Measurements from ENCODE around the gene ESRRG. TPM values are rescaled to one million over a fixed set of nuclear protein-coding genes. Genes with fewer than 3 reads are reported as not detected.

Gene ESRRG
- total and polyA plus RNA-seq, 2 of the 8 experiments (the other 6 are each of a cell fraction or from before 2014, with no cell fraction given): 0.59 to 1.4 TPM

DNA sequence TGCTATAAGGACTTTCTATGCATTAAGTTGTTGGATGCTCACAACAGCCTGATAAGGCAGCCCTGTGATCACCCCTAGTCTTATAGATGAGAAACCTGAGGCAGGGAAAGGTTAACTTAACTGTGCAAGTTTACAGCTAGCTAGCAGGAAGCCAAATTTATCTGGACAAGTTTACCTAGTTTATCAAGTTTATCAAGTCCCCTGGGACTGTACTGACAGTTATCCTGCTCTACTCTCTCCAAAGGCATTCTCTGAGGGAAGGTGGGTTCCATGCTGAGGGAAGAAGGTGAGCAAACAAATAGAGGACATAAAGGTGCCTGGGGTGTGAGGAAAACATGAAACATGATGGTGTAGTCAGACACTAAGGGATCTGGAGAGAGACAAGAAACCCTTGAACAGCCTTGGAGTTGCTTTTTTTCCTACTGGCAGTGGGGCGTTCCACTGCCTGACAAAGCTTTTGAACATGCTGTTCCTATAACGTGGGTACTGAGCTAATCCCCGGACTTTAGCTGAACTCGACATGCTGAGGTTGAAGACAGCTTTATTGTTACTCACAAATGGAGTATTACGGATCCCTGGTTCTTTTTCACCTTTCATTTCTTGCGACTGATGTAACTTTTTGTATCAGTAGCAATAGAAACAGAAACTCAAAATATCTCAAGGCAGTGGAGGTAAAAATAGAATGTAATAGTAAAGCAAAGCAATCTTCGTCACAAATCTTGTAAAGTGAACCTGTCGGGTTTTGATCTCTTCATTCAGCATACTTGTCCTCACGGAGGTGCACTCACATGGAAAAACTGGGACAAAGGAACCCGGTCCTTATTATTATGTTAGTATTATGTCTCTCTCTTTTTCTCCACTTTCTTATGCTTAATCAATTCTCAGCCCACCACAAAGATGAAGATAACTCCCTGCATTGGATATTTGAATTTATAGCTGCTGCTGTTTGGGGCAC, 42.4 kb upstream of the ESRRG start:
- Histone ChIP-seq H2BK12ac (ENCODE audit: low read depth, low read length) (peak overlapping the region; percentile 1; the same call in 1 of the 2 replicates), H3K23me2 (ENCODE audit: low read depth, low read length) (no peaks in the 10 kb centered on the region), H2BK5ac (ENCODE audit: low read depth, low read length) (no peak overlapping the region), H2BK20ac (ENCODE audit: low read length) (peak overlapping the region; percentile 3; the same call in 1 of the 2 replicates), H3K14ac (ENCODE audit: insufficient read length) (no peak overlapping the region), H4K8ac (ENCODE audit: extremely low read depth, insufficient read depth, low read length) (no peak overlapping the region), H3K9ac (replicated peaks in 1 of 4; ENCODE audit: extremely low read depth in 1 of 4, low read depth in 3 of 4, low read length in 3 of 4) (no peak overlapping the region), H4K20me1 (replicated peaks in 1 of 2; ENCODE audit: control insufficient read depth in 1 of 2, insufficient read depth in 2 of 2, low read length in 2 of 2) (no peaks in the 10 kb centered on the region), H3K23ac (ENCODE audit: insufficient read length) (no peak overlapping the region), H3K79me1 (ENCODE audit: low read depth, low read length) (no peaks in the 10 kb centered on the region), H3K9me3 (ENCODE audit: insufficient read depth in 2 of 2, low read depth in 1 of 2, low read length in 1 of 2) (no peaks in the 10 kb centered on the region), H3K27ac (ENCODE audit: low read depth, low read length) (no peak overlapping the region), H3K4me2 (ENCODE audit: insufficient read depth in 1 of 2, low read depth in 2 of 2, low read length in 2 of 2) (no peak overlapping the region), H3K36me3 (ENCODE audit: control insufficient read depth in 2 of 4, insufficient read depth in 4 of 4, low read length in 3 of 4) (no peaks in the 10 kb centered on the region), H3K4me1 (replicated peaks in 1 of 4; ENCODE audit: control insufficient read depth in 3 of 4, insufficient read depth in 4 of 4, low read length in 3 of 4) (no peaks in the 10 kb centered on the region), H4K5ac (ENCODE audit: insufficient read length, low read depth, low read length) (no peak overlapping the region), H2AFZ (ENCODE audit: low read length) (peak overlapping the region; percentile 68), H3K56ac (replicated peaks; ENCODE audit: insufficient read length, low read depth, low read length) (no peak overlapping the region), H3K27me3 (replicated peaks in 1 of 4; ENCODE audit: control insufficient read depth in 3 of 4, extremely low read depth in 1 of 4, insufficient read depth in 3 of 4, low read length in 3 of 4) (no peaks in the 10 kb centered on the region), H2BK15ac (ENCODE audit: low read length) (no peak overlapping the region), H3K4me3 (ENCODE audit: extremely low read depth in 1 of 4, insufficient read depth in 2 of 4, low read depth in 3 of 4, low read length in 4 of 4) (no peak overlapping the region), H2AK5ac (ENCODE audit: low read depth, low read length) (no peak overlapping the region), H2BK120ac (replicated peaks; ENCODE audit: low read depth, low read length) (no peak overlapping the region), H3K4ac (replicated peaks; ENCODE audit: insufficient read length, low read depth, low read length) (no peak overlapping the region), H3K18ac (ENCODE audit: extremely low read depth, low read length) (0 out of 2 replicates have a peak overlapping the region, but pooled peaks have one; percentile 1), H3K79me2 (ENCODE audit: control insufficient read depth in 1 of 2, insufficient read depth in 2 of 2, low read length in 2 of 2) (no peaks in the 10 kb centered on the region), H4K91ac (replicated peaks; ENCODE audit: insufficient read length, low read length) (no peak overlapping the region)
- POLR2A ChIA-PET (ENCODE audit: partially characterized antibody): no interaction called here
- DNase-seq (ENCODE audit: low read depth in 1 of 2, low spot score in 2 of 2) (no peak), FAIRE-seq (no peak)
- WGBS, 2 experiments (ENCODE audit: extremely low coverage in 1 of 2, insufficient coverage in 1 of 2, insufficient read length in 1 of 2, insufficient replicate concordance in 2 of 2, low coverage in 1 of 2, low lambda C conversion rate in 2 of 2, missing lambda C conversion rate in 1 of 2): 87% methylated on average over 10 of the region's 10 CpGs; no CpG with 5 or more reads in 1 of the 2 experiments
- CTCF ChIA-PET (ENCODE audit: partially characterized antibody): interaction anchor here (0.6 kb wide), 1 partner anchor 887 kb away, joined by 3 read pairs; no protein-coding TSS in a partner anchor
- TF ChIP-seq BRCA1 (IDR thresholded peaks at IDR 0.05; ENCODE audit: low read depth, low read length) (no peak), POLR2A (IDR thresholded peaks at IDR 0.05; ENCODE audit: control extremely low read depth in 1 of 2, low read depth in 2 of 2, low read length in 2 of 2) (no peak), CHD1 (IDR thresholded peaks at IDR 0.05; ENCODE audit: low read depth, low read length) (no peak), TBP (IDR thresholded peaks at IDR 0.05; ENCODE audit: low read depth, low read length) (no peak), JUND (IDR thresholded peaks at IDR 0.05; ENCODE audit: low read length) (no peak), FOSL1 (IDR thresholded peaks at IDR 0.05; ENCODE audit: insufficient read depth, low read depth, low read length) (no peak), ZNF274 (IDR thresholded peaks at IDR 0.05; ENCODE audit: borderline replicate concordance, extremely low read depth, low read length) (no peak), CREB1 (IDR thresholded peaks at IDR 0.05) (no peak), RXRA (IDR thresholded peaks at IDR 0.05; ENCODE audit: insufficient read depth, low read depth, low read length) (no peak), SUZ12 (IDR thresholded peaks at IDR 0.05; ENCODE audit: low read length) (no peak), SIX5 (IDR thresholded peaks at IDR 0.05; ENCODE audit: low read depth, low read length) (no peak)
- TF ChIP-seq, protein P1, sequence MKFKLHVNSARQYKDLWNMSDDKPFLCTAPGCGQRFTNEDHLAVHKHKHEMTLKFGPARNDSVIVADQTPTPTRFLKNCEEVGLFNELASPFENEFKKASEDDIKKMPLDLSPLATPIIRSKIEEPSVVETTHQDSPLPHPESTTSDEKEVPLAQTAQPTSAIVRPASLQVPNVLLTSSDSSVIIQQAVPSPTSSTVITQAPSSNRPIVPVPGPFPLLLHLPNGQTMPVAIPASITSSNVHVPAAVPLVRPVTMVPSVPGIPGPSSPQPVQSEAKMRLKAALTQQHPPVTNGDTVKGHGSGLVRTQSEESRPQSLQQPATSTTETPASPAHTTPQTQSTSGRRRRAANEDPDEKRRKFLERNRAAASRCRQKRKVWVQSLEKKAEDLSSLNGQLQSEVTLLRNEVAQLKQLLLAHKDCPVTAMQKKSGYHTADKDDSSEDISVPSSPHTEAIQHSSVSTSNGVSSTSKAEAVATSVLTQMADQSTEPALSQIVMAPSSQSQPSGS (IDR thresholded peaks at IDR 0.05; ENCODE audit: low read length): no peak

Measured in H1 (cell line).